ENCODE measurements around the gene ZDHHC24.

DNA sequence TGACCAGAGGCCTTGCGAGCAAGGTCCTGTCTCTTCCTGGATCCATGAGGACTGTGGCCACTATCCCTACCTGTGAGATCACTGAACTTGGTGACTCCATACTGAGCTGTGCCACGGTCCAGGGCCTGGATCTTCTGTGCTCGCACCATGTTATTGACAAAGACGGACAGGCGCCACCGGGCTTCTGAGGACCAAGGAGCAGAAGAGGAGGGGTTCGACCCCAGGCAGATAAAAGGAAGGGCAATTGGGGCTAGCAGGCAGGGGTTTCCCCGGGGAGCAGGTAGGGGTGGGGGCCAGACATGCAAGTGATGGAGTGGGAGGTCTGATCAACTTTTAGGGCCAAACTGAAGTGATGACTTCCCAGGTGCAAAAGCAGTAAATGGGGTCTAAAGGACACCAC lies 20.4 kb upstream of the ZDHHC24 start:
- no peak for TF ChIP-seq POLR2A (IDR thresholded peaks at IDR 0.05)
- TF ChIP-seq, protein P1, sequence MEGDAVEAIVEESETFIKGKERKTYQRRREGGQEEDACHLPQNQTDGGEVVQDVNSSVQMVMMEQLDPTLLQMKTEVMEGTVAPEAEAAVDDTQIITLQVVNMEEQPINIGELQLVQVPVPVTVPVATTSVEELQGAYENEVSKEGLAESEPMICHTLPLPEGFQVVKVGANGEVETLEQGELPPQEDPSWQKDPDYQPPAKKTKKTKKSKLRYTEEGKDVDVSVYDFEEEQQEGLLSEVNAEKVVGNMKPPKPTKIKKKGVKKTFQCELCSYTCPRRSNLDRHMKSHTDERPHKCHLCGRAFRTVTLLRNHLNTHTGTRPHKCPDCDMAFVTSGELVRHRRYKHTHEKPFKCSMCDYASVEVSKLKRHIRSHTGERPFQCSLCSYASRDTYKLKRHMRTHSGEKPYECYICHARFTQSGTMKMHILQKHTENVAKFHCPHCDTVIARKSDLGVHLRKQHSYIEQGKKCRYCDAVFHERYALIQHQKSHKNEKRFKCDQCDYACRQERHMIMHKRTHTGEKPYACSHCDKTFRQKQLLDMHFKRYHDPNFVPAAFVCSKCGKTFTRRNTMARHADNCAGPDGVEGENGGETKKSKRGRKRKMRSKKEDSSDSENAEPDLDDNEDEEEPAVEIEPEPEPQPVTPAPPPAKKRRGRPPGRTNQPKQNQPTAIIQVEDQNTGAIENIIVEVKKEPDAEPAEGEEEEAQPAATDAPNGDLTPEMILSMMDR (IDR thresholded peaks at IDR 0.05), result no peak

Measured in right lobe of liver (tissue), 4 donors.